SK-N-SH treated with all-trans-retinoic acid at 6 μM for 48 hours (cell line): Measurements from ENCODE around the gene RHNO1.

Experiments
- ATAC-seq: fragments of 200-7000 bp; cut with Tn5 transposase; 3 replicates; pipeline ENCODE4 v1.9.1; 2020; ENCODE audit warnings: mild to moderate bottlenecking, moderate library complexity
- ARNTL ChIP-seq: fragments of 450-650 bp; formaldehyde crosslinking; IDR thresholded peaks from 2 replicates; pipeline ENCODE4 v1.5.0; 2020; ENCODE audit warnings: low read depth, mild to moderate bottlenecking, moderate library complexity, borderline replicate concordance
- BACH2 ChIP-seq: fragments of 250-450 bp; sonication (Bioruptor Pico); IDR thresholded peaks from 2 replicates; pipeline ENCODE4 v1.9.0; 2021; ENCODE audit warnings: mild to moderate bottlenecking, borderline replicate concordance
- CREB5 ChIP-seq: fragments of 250-450 bp; sonication (Bioruptor Pico); IDR thresholded peaks from 2 replicates; pipeline ENCODE4 v1.5.1; 2020; ENCODE audit warnings: low read depth, mild to moderate bottlenecking, moderate library complexity
- CSDC2 ChIP-seq: fragments of 250-450 bp; sonication (Bioruptor Pico); IDR thresholded peaks from 2 replicates; pipeline ENCODE4 v1.5.0; 2020; ENCODE audit warnings: mild to moderate bottlenecking, moderate library complexity
- CSRNP3 ChIP-seq: fragments of 250-450 bp; sonication (Bioruptor Pico); IDR thresholded peaks from 2 replicates; pipeline ENCODE4 v1.5.1; 2021; ENCODE audit warnings: mild to moderate bottlenecking, moderate library complexity
- ESRRG ChIP-seq: fragments of 250-450 bp; sonication (Bioruptor Pico); IDR thresholded peaks from 2 replicates; pipeline ENCODE4 v1.6.1; 2021; ENCODE audit warnings: mild to moderate bottlenecking
- GLIS3 ChIP-seq: fragments of 250-450 bp; sonication (Bioruptor Pico); IDR thresholded peaks from 2 replicates; pipeline ENCODE4 v1.5.0; 2020; ENCODE audit warnings: mild to moderate bottlenecking, moderate library complexity
- ISL1 ChIP-seq: fragments of 250-450 bp; sonication (Bioruptor Pico); IDR thresholded peaks from 2 replicates; pipeline ENCODE4 v2.1.2; 2022; ENCODE audit warnings: mild to moderate bottlenecking, moderate library complexity
- OSR1 ChIP-seq: fragments of 250-450 bp; sonication (Bioruptor Pico); IDR thresholded peaks from 2 replicates; pipeline ENCODE4 v1.8.0; 2022; ENCODE audit warnings: moderate library complexity, mild to moderate bottlenecking, inconsistent platforms
- PATZ1 ChIP-seq: fragments of 250-450 bp; sonication (Bioruptor Pico); IDR thresholded peaks from 2 replicates; pipeline ENCODE4 v1.8.0; 2020; ENCODE audit warnings: mild to moderate bottlenecking, moderate library complexity, borderline replicate concordance
- POU6F1 ChIP-seq: fragments of 250-450 bp; sonication (Bioruptor Pico); IDR thresholded peaks from 2 replicates; pipeline ENCODE4 v1.8.0; 2021; ENCODE audit warnings: low read depth, mild to moderate bottlenecking, moderate library complexity, borderline replicate concordance
- PPARA ChIP-seq: fragments of 250-450 bp; sonication (Bioruptor Pico); IDR thresholded peaks from 2 replicates; pipeline ENCODE4 v1.5.0; 2020; ENCODE audit warnings: mild to moderate bottlenecking, borderline replicate concordance
- RARB ChIP-seq: fragments of 250-450 bp; sonication (Bioruptor Pico); IDR thresholded peaks from 2 replicates; pipeline ENCODE4 v1.8.0; 2021; ENCODE audit warnings: mild to moderate bottlenecking, moderate library complexity
- SNAI2 ChIP-seq: fragments of 250-450 bp; sonication (Bioruptor Pico); IDR thresholded peaks from 2 replicates; pipeline ENCODE4 v1.5.0; 2020; ENCODE audit warnings: mild to moderate bottlenecking, moderate library complexity
- TOX ChIP-seq: fragments of 250-450 bp; sonication (Bioruptor Pico); IDR thresholded peaks from 2 replicates; pipeline ENCODE4 v1.8.0; 2021; ENCODE audit warnings: mild to moderate bottlenecking, moderate library complexity, borderline replicate concordance
- TSHZ2 ChIP-seq: fragments of 250-450 bp; sonication (Bioruptor Pico); IDR thresholded peaks from 2 replicates; pipeline ENCODE4 v1.5.0; 2020; ENCODE audit warnings: mild to moderate bottlenecking, moderate library complexity
- ZC3H10 ChIP-seq: fragments of 250-450 bp; sonication (Bioruptor Pico); IDR thresholded peaks from 2 replicates; pipeline ENCODE4 v1.5.1; 2021; ENCODE audit warnings: mild to moderate bottlenecking, moderate library complexity
- ZFP3 ChIP-seq: fragments of 250-450 bp; sonication (Bioruptor Pico); IDR thresholded peaks from 2 replicates; pipeline ENCODE4 v1.5.0; 2020; ENCODE audit warnings: mild to moderate bottlenecking, moderate library complexity
- ZFP30 ChIP-seq: fragments of 450-650 bp; formaldehyde crosslinking; IDR thresholded peaks from 2 replicates; pipeline ENCODE4 v1.5.0; 2022; ENCODE audit warnings: mild to moderate bottlenecking, moderate library complexity
- ZNF565 ChIP-seq: fragments of 450-650 bp; formaldehyde crosslinking; conservative IDR thresholded peaks from 2 replicates; pipeline ENCODE4 v1.5.0; 2020; ENCODE audit warnings: low read depth, mild to moderate bottlenecking, moderate library complexity
- ZNF70 ChIP-seq: fragments of 450-650 bp; formaldehyde crosslinking; IDR thresholded peaks from 2 replicates; pipeline ENCODE4 v1.5.0; 2020; ENCODE audit warnings: mild to moderate bottlenecking, moderate library complexity
- ZNF8 ChIP-seq: fragments of 450-650 bp; formaldehyde crosslinking; IDR thresholded peaks from 2 replicates; pipeline ENCODE4 v1.5.0; 2020; ENCODE audit warnings: mild to moderate bottlenecking, moderate library complexity

The RHNO1 gene

GRCh38 chr12:2891240-2892053 lies 14.4 kb downstream of the RHNO1 start:
- TF ChIP-seq PPARA, result no peak
- TF ChIP-seq ZFP3 (CRISPR knock-in tag), result 0 out of 2 replicates have a peak, but pooled peaks have one; percentile 41
- peak; percentile 61 for ATAC-seq

- TF ChIP-seq OSR1 (CRISPR knock-in tag), result no peak
- TF ChIP-seq ESRRG (CRISPR knock-in tag), result no peak
- no peak for TF ChIP-seq ZNF8 (CRISPR knock-in tag)
- TF ChIP-seq ZC3H10, result no peak
- no peak for TF ChIP-seq GLIS3 (CRISPR knock-in tag)
- TF ChIP-seq PPARA, result no peak
- no peak for TF ChIP-seq PATZ1
- no peak for TF ChIP-seq ZNF565 (CRISPR knock-in tag)
- no peak for TF ChIP-seq BACH2
- TF ChIP-seq ZFP30 (CRISPR knock-in tag), result no peak
- no peak for TF ChIP-seq CSDC2 (CRISPR knock-in tag)
- TF ChIP-seq SNAI2 (CRISPR knock-in tag), result no peak
- TF ChIP-seq ISL1 (CRISPR knock-in tag), result no peak
- TF ChIP-seq ARNTL (CRISPR knock-in tag), result no peak
- no peak for TF ChIP-seq CSRNP3 (CRISPR knock-in tag)
- no peak for ATAC-seq
These were observed 15.2 kb downstream of the RHNO1 start for GRCh38 chr12:2892246-2892645.

- ATAC-seq, result no peak
- TF ChIP-seq ZFP30 (CRISPR knock-in tag) (peak; percentile 92), TSHZ2 (CRISPR knock-in tag) (no peak)
These were observed 16.0 kb downstream of the RHNO1 start for GRCh38 chr12:2893007-2893406.

- TF ChIP-seq PATZ1 (no peak), POU6F1 (no peak), ZFP3 (CRISPR knock-in tag) (no peak), TOX (no peak), ESRRG (CRISPR knock-in tag) (no peak), BACH2 (no peak), ZNF565 (CRISPR knock-in tag) (no peak), SNAI2 (CRISPR knock-in tag) (no peak), CSDC2 (CRISPR knock-in tag) (no peak), ZNF70 (CRISPR knock-in tag) (no peak), ZNF8 (CRISPR knock-in tag) (no peak), CREB5 (CRISPR knock-in tag) (no peak), RARB (CRISPR knock-in tag) (no peak), ZC3H10 (no peak), GLIS3 (CRISPR knock-in tag) (no peak), PPARA (no peak)
- TF ChIP-seq, all 23 proteins: peak for 0
- ATAC-seq, result no peak
These were observed 18.0 kb downstream of the RHNO1 start for GRCh38 chr12:2895051-2895451.
